OCI-LY3 (cell line): ENCODE results near the gene LILRB2.
A peak's percentile ranks its signal among the peaks of the same experiment; 100 is the strongest.
"Not testable (repeated sequence)": the region's sequence is repeated elsewhere in the genome, so short reads cannot be mapped to it uniquely, and the experiment has no call there.

Source experiments
- H2AFZ ChIP-seq: fragments of 200-600, 300-600 bp; shearing (Covaris generic); 2 replicates; pipeline ENCODE4 v1.6.0; 2014; ENCODE audit warnings: antibody characterized with exemption, low read depth, low read length
- H3K27ac ChIP-seq: fragments of 200-600, 300-600 bp; sonication (generic); 2 replicates; pipeline ENCODE4 v1.5.1; 2014; ENCODE audit warnings: mild to moderate bottlenecking, low read length, moderate library complexity, mixed read lengths
- H3K27me3 ChIP-seq: fragments of 200-600, 300-600 bp; sonication (generic); 2 replicates; pipeline ENCODE4 v1.6.1; 2014; ENCODE audit warnings: low read depth, low read length, mixed read lengths
- H3K36me3 ChIP-seq: fragments of 200-600, 300-600 bp; sonication (generic); replicated peaks from 2 replicates; pipeline ENCODE3; 2014; ENCODE audit warnings: low read depth, low read length, mixed read lengths
- H3K4me1 ChIP-seq: fragments of 300-600, 200-600 bp; sonication (generic); 2 replicates; pipeline ENCODE4 v1.6.1; 2014; ENCODE audit warnings: low read length, mixed read lengths
- H3K4me2 ChIP-seq: fragments of 200-600, 300-600 bp; sonication (generic); 2 replicates; pipeline ENCODE4 v1.6.1; 2014; ENCODE audit warnings: low read length, mixed read lengths
- H3K4me3 ChIP-seq: fragments of 300-600, 200-600 bp; sonication (generic); 2 replicates; pipeline ENCODE4 v1.5.1; 2014; ENCODE audit warnings: antibody characterized with exemption, mild to moderate bottlenecking, low read length, moderate library complexity
- H3K79me2 ChIP-seq: fragments of 300-600, 200-600 bp; shearing (Covaris generic); 2 replicates; pipeline ENCODE4 v1.6.1; 2014; ENCODE audit warnings: mild to moderate bottlenecking, low read length, mixed read lengths
- H3K9ac ChIP-seq: fragments of 300-600, 200-600 bp; shearing (Covaris generic); 2 replicates; pipeline ENCODE4 v1.6.0; 2014; ENCODE audit warnings: mild to moderate bottlenecking, low read length, moderate library complexity
- H3K9me3 ChIP-seq: fragments of 200-600, 300-600 bp; shearing (Covaris generic); 2 replicates; pipeline ENCODE4 v1.6.1; 2014; ENCODE audit warnings: low read length, mixed read lengths; ENCODE audit not compliant: insufficient read depth
- H4K20me1 ChIP-seq: fragments of 200-600, 300-600 bp; sonication (generic); 2 replicates; pipeline ENCODE4 v1.6.1; 2016; ENCODE audit warnings: low read length, mixed read lengths; ENCODE audit not compliant: insufficient read depth
- CTCF ChIP-seq: fragments of 200-600, 300-600 bp; sonication (generic); IDR thresholded peaks from 2 replicates; pipeline ENCODE4 v1.5.1; 2014; ENCODE audit warnings: antibody characterized with exemption, low read length, low read depth
- EZH2phosphoT487 ChIP-seq: fragments of 200-600 bp; shearing (Covaris generic); IDR thresholded peaks from 2 replicates; pipeline ENCODE4 v1.6.1; 2018; ENCODE audit warnings: antibody characterized with exemption, mixed run types, low read depth

Gene LILRB2

GRCh38 chr19:54248016-54248601, 32.8 kb downstream of the LILRB2 start:
- no peak overlapping the region for H3K4me3 ChIP-seq
- peaks cover 33% of the 10 kb centered on the region for H3K27me3 ChIP-seq
- TF ChIP-seq EZH2phosphoT487 = no peak
- no peak for TF ChIP-seq CTCF
- peak overlapping the region; percentile 10; the same call in 1 of the 2 replicates for H3K4me2 ChIP-seq
- no peaks in the 10 kb centered on the region for H4K20me1 ChIP-seq
- H2AFZ ChIP-seq = no peak overlapping the region
- no peak overlapping the region for H3K27ac ChIP-seq
- no peaks in the 10 kb centered on the region for H3K36me3 ChIP-seq
- H3K4me1 ChIP-seq = peaks cover 8% of the 10 kb centered on the region
- no peaks in the 10 kb centered on the region for H3K9me3 ChIP-seq
- H3K79me2 ChIP-seq = no peaks in the 10 kb centered on the region
- no peak overlapping the region for H3K9ac ChIP-seq

GRCh38 chr19:54247106-54247930, 33.6 kb downstream of the LILRB2 start:
- Histone ChIP-seq H3K4me3 (no peak overlapping the region), H2AFZ (no peak overlapping the region), H3K9me3 (no peaks in the 10 kb centered on the region), H3K4me2 (peak overlapping the region; percentile 10; the same call in 1 of the 2 replicates), H3K9ac (no peak overlapping the region), H3K4me1 (peaks cover 14% of the 10 kb centered on the region), H3K27ac (no peak overlapping the region), H3K79me2 (no peaks in the 10 kb centered on the region), H3K27me3 (peaks cover 27% of the 10 kb centered on the region), H3K36me3 (no peaks in the 10 kb centered on the region), H4K20me1 (no peaks in the 10 kb centered on the region)
- no peak for TF ChIP-seq CTCF
- TF ChIP-seq EZH2phosphoT487 = no peak

- Histone ChIP-seq H3K4me3 (no peak overlapping the region), H3K4me1 (peaks cover 15% of the 10 kb centered on the region), H3K36me3 (no peaks in the 10 kb centered on the region), H4K20me1 (no peaks in the 10 kb centered on the region), H3K9ac (no peak overlapping the region), H3K27ac (no peak overlapping the region), H3K79me2 (no peaks in the 10 kb centered on the region), H3K27me3 (peaks cover 22% of the 10 kb centered on the region), H2AFZ (no peak overlapping the region), H3K4me2 (no peak overlapping the region), H3K9me3 (no peaks in the 10 kb centered on the region)
- no peak for TF ChIP-seq EZH2phosphoT487
Observed at GRCh38 chr19:54245936-54246335, 35.0 kb downstream of the LILRB2 start.

GRCh38 chr19:54243809-54244208, 37.1 kb downstream of the LILRB2 start:
- not testable (repeated sequence) for H2AFZ ChIP-seq, H3K4me2 ChIP-seq, H3K36me3 ChIP-seq, H3K27ac ChIP-seq, H3K4me3 ChIP-seq, H3K9ac ChIP-seq, H3K9me3 ChIP-seq, H4K20me1 ChIP-seq, H3K79me2 ChIP-seq
- Histone ChIP-seq H3K27me3 (peaks cover 16% of the 10 kb centered on the region), H3K4me1 (peaks cover 15% of the 10 kb centered on the region)

- not testable (repeated sequence) for H3K9me3 ChIP-seq, H3K79me2 ChIP-seq, H4K20me1 ChIP-seq, H3K36me3 ChIP-seq, H3K27ac ChIP-seq
- Histone ChIP-seq H3K4me2 (peak within 1 kb of the TSS; percentile 52), H2AFZ (0 out of 2 replicates have a peak within 1 kb of the TSS, but pooled peaks have one; percentile 7), H3K4me1 (peaks cover 10% of the 10 kb centered on the region), H3K27me3 (peaks cover 13% of the 10 kb centered on the region; the same call in 1 of the 2 replicates), H3K9ac (0 out of 2 replicates have a peak within 1 kb of the TSS, but pooled peaks have one; percentile 16), H3K4me3 (peak within 1 kb of the TSS; percentile 51; the same call in 1 of the 2 replicates)
Observed at GRCh38 chr19:54242646-54243045, 38.3 kb downstream of the LILRB2 start, which contains the start of gene LILRA6. LILRA6 (minus strand) TSS chr19:54242790.

- not testable (repeated sequence) for H3K9me3 ChIP-seq, H3K36me3 ChIP-seq, H4K20me1 ChIP-seq, H3K4me1 ChIP-seq, H3K79me2 ChIP-seq, H3K27ac ChIP-seq
- peak overlapping the region; percentile 52 for H3K4me2 ChIP-seq
- H3K9ac ChIP-seq = 0 out of 2 replicates have a peak overlapping the region, but pooled peaks have one; percentile 16
- 0 out of 2 replicates have a peak overlapping the region, but pooled peaks have one; percentile 7 for H2AFZ ChIP-seq
- H3K27me3 ChIP-seq = peaks cover 18% of the 10 kb centered on the region; the same call in 1 of the 2 replicates
- H3K4me3 ChIP-seq = peak overlapping the region; percentile 51; the same call in 1 of the 2 replicates
Observed at GRCh38 chr19:54242234-54242633, 38.7 kb downstream of the LILRB2 start.

GRCh38 chr19:54240372-54241336, 40.3 kb downstream of the LILRB2 start:
- H3K4me3 ChIP-seq, H4K20me1 ChIP-seq, H3K27ac ChIP-seq, H3K9ac ChIP-seq, H3K79me2 ChIP-seq, H3K4me1 ChIP-seq, H3K4me2 ChIP-seq, H3K9me3 ChIP-seq, H2AFZ ChIP-seq, H3K36me3 ChIP-seq: not testable (repeated sequence)
- peaks cover 24% of the 10 kb centered on the region; the same call in 1 of the 2 replicates for H3K27me3 ChIP-seq
